Stimulated activated CD8-positive, alpha-beta memory T cell treated with anti-CD3 and anti-CD28 coated beads, Interleukin-2, amount 100 ng/mL, for 1 hour (primary cell): ENCODE measurements around the gene CST9.
"Not testable (repeated sequence)": the region's sequence is repeated elsewhere in the genome, so short reads cannot be mapped to it uniquely, and the experiment has no call there.

Experiments used
- DNase-seq, 2 donors: peaks; one replicate each; pipeline ENCODE4 v3.0.0-alpha.2; 2020; ENCODE audit warnings: low read depth in 2 of 2

Gene CST9

DNA sequence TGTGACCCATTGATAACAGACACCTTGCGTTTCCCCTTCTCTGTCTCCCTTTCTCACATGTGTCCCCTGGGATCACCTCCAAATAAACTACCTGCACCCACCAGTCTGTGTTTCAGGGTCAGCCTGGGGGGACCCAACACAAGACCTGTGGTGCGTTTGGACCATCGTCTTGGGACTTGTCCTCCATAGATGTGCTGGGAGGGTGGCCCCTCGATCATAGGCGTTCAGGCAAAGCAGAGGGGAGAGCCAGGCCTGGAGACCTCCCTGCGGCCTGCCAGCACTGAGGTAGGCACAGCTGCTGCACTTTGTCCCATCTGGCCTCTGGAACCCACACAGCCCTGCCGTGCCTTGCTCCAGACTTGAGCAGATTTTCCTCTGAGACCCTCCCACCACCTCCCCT lies 18.1 kb downstream of the CST9 start:
- DNase-seq: no peak

DNA sequence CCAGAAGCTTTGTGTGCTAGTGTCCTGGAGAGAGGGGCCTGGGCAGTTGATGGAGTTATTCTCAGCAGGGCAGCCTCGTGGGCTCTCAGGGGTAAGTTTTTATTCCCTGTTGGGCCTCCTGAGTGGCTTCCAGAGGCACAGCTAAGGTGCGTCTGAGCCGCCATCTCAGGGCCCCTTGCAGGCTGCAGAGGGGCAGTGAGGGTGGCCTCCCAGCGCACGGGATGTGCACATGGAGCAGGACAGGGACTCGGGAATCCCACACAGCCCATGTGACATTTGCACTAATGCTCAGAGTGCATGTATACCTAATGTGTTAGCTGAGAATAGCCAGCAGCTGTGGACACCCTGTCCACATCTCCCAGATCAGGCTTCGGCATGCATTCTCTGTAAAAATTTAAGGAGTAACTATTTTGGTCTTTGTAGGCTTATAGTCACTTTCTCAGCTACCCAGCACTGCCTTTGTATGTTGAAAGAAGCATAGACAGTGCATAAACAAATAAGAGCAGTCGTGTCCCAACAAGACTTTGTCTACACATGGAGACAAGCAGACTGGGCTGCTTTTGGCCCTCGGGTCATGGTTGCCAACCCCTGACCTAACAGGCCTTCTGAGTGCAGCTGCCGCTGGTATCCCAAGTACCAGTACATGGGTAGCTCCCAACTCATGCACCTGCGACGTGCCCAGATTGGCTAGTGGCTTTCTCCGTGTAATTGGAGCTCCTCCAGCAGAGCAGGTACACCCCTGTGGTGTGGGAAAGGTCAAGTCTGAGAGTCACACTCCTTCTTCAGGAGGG lies 18.8 kb downstream of the CST9 start:
- no peak for DNase-seq

DNA sequence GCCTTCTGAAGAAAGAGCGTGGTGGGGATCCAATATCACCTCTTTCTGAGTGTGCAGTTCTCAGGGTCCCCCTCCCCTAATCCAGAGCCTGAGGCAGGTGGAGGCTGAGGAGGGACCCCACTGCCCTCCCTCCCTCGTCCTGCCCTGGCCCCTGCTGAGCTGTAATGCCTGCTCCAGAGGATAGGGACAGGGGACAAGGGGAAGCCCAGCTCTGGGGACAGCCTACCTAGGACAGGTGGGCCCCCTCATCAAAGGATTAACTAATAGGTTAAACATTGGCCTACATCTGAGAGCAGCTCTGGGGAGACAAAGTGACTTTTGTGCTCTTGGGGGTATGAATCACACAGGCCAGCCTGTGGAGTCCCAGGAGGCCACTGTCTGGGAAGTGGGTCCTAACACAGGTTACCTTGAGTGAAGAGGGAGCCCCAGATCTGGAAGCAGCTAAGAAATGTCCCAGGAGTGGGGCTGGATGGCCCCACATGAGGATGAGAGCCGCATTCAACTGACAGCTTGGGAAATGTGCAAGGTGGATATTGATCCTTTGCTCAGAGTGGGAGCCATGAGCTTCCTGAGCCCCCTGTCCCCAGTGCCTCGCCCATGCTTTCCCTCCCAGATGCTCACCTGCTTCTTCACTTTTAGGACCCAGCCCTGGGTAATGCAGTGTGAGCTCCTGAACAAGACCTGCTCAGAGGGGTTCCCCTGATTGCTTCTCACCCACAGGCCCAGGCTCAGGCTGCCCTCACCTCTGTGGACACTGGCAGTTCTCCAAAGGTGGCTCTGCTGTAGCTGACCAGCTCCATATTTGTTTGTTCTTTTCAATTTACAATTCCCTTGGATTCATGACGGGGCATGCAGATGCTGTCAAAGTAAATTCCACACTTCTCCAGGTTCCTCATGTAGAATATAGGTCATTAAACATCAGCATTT lies 19.6 kb downstream of the CST9 start:
- DNase-seq: no peak

DNA sequence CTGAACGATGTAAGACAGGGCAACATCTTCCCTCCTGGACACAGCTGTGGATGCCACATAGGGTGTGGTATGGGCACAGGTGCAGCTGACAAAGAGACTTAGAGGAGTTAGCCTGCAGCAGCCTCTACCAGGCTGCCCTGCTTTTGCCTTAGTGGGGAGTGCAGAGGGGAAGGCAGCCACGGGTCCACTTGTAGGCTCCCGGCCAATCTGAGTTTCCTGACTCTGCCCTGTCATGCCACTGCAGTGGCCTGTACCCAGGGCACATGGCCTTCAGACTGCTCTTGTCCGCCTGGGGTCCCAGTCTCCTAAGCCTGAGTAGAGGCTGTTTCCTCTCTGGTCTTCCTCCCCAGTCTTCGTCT lies 20.3 kb downstream of the CST9 start:
- DNase-seq: no peak

DNA sequence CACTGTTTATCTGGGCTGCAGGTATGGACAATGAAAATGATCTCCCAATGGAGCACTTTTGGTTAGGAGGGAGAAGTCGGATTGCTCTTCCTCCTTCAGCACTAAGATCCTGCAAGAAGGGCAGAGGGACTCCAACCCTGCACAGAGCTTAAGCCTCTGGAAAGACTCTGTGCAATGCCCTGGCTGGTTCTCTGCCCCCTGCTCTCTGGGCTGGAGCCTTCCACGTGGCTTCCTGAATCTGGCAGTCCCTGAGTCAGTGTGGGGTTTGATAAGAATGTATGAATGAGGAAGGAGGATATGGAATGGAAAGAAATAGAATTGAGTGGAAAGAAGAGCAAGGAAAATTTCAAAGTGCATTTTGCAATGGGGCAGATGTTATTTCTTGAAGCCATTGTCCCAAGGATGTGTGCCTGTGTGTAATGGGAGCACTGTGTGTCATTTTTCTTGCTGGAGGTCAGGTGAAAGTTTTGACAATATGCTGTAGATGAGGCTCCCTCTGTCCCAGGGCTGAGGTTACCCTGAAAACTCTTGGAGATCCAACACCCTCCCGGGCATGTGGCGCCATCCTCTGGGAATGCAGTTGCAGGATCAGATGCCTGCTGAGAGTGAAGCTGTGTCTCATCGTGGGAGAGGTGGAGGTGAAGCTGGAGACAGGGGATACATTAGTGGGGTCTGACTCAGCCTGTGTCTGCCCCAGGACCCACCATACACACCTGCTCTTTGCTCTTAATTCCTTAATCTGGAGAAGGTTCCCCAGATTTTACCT lies 21.1 kb downstream of the CST9 start:
- no peak for DNase-seq

DNA sequence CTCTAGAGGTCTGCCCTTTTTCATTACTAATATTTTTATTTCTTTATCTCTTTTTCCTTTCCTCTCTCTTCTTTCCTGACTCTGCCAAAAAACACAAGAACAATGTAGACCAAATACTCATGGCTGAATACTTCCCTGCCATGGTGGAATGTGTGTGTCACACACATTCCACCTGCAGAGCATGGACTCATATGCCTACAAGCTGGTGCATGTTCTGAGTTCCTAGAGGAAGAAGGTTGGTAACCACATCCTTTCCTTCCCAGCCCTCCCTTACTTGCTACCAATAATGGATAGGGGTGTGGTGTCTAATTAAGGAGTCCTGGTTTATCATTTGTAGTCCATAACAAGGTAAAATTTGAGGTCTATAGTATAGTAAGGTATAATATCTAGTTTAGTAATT lies 22.2 kb downstream of the CST9 start:
- DNase-seq: no peak

DNA sequence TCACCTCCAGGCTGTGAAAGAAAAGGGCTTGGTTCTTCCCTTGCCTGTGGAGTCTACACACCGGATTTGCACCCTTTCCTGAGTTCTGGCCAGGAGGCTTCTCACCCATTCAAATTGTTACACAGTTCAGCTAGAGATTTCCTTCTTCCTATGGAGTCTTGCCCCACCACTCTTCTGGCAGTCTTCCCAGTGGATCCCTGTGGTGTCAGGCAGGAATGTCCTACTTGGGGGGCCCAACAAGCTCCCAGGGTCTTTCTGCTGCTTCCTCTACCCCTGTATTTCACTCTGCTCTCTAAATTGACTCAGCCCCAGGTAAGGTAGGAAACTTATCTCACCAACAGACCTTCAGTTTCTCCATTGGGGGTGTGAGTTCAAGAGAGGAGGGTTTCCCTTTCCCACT lies 23.4 kb downstream of the CST9 start:
- no peak for DNase-seq

DNA sequence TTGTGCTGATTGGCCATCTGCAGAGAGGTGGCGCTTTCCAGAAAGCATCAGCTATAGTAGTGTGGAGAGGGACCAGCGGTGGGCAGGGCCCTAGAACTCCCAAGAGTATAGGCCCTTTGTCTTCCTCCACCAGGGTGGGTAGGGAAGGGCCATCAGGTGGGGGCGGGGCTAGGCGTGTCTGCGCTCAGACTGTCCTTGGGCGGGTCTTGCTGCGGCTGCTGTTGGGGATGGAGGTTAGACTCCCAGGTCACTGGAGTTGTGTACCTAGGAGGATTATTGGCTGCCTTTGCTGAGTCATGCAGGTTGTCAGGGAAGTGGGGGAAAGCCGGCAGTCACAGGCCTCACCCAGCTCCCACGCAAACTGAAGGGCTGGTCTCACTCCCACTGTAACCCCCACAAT lies 23.9 kb downstream of the CST9 start:
- not testable (repeated sequence) for DNase-seq

DNA sequence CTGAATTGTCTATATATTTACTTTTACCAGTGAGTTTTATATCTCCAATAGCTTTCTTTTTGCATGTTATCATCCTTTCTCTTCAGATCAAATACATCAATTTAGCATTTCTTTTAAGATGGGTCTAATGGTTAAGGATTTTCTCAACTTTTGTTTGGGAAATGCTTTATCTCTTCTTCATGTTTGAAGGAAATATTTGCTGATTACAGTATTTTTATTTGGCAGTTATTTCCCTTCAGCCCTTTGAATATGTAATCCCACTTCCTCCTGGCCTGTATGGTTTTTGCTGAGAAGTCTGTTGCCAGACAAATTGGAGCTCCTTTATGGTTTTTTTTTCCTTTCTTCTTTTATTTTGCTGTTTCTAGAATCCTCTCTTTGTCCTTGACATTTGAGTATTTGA lies 30.7 kb downstream of the CST9 start:
- no peak for DNase-seq

DNA sequence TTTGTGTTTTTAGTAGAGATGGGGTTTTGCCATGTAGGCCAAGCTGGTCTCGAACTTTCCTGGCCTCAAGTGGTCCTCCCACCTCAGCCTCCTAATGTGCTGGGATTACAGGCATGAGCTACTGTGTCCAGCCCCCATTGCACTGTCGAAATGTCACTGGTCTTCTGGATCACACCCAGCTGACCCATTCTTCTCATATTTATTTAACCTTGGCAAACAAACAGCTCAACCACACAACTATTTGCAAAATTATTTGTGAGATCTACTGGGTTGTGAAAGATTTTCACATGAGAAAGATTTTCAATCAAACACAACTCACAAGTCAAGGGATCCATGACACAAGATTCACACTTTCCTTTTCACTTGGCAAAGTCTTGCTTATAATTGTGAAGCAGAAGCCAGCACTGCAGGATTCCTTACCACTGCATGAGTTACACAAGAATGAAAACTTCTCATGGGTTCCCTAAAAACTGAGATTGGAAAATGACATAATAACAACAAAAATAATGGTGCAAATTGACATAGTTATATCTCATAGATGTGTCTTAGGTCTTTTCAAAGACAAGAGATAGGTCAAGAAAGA lies 35.4 kb downstream of the CST9 start:
- no peak for DNase-seq

DNA sequence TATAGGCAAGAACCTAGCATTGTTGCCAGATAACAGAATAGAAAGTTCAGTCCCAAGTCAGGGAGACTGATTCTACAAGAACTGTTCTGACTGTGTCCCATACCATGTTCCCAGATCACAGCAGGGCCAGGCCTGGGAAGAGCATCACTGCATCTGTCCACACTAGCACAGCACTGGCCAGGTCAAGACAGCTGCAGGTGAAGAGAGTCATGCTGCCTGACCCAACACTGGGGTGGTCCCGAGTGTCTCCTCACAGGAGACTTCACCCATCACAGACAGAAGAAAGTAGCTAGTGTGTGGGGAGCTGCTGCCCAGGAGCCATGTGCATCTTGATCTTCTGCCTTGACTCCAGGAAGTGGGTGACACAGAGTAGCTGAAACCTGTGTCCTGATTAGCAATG lies 36.1 kb downstream of the CST9 start:
- no peak for DNase-seq

DNA sequence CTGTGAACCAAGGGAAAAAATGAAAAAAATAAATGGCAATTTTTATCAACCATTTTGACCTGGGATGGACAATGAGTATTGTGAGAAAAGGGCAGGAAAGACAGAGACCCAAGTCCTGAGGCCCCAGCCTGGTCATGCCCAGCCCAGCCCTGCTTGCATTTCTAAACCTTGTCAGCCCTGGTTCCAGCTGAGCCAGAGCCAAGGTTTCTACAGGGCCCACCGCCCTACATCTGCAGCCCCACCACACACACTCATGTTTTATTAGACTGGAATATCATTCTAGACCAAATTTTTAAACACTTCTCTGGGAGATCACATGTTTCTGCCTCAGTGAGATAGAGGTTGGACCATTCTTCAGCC lies 36.8 kb downstream of the CST9 start:
- DNase-seq: no peak

DNA sequence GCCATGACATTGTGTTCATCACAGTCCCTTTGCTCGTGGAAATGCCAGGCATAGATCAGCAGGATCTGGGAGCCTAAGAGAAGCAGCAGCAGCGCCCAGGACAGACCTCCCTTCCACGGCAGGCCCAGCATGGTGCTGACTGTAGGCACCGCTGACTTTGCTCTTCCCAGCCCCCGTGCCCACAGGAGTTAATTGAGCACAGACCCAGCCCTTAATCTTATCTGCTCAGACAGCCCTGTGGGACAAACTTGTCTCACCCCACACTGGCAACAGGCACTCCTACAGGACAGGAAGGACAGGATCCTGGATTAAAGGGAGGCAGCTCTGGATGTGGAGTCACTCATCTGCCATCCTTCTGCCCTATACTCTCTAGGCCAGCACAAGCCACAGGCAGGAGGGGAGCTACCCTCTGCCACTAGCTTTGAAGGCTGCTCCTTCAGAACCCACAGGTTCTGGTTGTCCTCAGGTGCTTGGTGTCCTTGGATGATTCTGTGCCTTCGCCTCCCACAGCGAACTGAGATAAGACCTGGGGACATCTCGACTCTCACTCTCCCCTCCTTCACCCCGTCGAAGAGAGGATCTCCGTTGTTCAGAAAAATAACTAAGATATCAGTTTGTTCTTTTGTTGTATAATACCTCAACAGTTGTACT lies 37.3 kb downstream of the CST9 start, which contains the start of gene CST9L:
TSS of gene CST9L (minus strand) at position 165 of the 651 bp plus-strand sequence. CDS start at position 131, 34 bp downstream.
- no peak for DNase-seq

DNA sequence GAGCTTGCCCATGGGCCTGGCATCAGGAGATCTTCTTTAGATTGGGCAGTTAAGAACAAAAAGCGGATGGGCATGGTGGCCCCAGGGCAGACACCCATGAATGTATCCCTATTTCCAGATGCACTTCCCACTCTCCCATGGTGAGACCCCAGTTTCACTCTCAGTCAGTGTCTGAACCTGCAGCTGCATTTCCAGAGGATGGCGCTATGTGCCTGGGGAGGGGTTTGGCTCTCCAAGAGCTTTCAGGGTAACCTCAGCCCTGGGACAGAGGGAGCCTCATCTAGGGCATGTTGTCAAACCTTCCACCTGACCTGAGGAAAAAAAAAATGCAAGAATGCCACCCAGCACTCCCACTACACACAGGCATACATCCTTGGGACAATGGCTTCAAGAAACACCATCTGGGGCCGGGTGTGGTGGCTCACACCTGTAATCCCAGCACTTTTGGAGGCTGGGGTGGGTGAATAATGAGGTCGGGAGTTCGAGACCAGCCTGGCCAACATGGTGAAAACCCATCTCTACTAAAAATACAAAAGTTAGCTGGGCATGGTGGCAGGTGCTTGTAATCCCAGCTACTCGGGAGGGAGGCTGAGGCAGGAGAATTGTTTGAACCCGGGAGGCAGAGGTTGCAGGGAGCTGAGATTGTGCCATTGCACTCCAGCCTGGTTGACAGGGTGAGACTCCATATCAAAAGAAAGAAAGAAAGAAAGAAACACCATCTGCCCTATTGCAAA lies 39.4 kb downstream of the CST9 start:
- DNase-seq: no peak

DNA sequence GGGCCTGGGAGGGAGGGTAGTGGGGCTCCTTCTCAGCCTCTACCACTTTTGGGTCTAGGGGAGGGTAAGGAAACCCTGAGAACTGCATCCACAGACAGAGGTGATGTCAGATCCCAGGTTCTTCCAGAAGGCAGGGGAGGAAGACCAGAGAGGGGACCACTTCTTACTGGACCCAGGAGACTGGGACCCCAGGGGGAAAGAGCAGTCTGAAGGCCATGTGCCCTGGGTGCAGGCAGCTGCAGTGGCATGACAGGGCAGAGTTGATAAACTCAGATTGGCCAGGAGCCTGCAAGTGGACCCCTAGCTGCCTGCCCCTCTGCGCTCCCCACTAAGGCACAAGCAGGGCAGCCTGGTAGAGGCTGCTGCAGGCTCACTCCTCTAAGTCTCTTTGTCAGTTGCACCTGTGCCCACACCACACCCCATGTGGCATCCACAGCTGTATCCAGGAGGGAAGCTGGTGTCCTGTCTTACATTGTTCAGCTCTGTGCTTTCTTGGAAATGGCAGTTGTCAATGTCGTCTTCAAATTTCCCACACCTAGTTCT lies 40.1 kb downstream of the CST9 start:
- DNase-seq: no peak

DNA sequence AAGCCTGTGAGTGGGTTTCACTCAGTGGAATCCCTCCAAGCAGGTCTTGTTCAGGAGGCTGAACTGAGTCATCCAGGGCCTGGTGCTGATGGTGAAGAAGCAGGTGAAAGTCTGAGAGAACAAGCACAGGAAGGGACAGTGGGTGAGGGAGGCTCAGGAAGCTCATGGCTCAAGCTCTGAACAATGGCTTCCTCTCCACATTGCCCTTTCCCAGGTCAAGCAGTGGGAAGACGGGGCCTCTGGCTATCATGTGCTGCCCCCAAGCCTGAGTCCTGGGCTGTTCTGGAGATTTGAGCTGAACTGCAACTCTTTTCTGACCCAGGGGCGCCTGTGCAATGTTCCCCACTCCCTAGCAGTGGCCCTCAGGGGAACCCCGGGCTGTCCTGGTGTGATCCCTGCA lies 40.8 kb downstream of the CST9 start:
- no peak for DNase-seq

DNA sequence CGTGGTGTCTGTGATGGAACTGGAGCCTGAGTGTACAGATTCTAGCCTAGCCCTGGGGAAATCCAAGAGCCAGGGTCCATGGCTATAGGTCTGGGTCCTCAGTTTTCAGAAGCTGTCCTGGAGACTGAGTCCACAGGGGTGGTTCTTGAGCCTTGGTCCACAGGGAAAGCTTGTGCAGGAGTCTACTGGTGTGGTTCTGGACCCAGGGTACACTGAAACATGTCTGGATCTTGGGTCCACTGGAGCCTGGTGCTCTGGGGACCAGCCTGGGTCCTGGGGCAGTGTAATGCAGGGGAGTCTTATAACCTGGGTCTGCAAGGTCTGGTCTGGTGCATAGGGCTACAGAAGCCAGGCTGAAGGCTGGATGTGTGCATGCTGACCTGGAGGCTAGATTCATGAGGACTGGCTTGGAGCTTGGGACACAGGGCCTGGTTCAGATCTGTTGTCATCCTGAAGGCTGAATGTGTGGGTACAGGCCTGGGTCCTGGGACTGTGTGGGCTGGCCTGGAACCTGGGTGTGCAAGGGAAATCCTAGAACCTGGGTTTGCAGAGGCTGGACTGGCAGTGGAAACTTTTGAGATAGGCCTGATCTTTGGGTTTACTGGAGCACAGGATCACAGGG lies 42.9 kb downstream of the CST9 start:
- DNase-seq: no peak

DNA sequence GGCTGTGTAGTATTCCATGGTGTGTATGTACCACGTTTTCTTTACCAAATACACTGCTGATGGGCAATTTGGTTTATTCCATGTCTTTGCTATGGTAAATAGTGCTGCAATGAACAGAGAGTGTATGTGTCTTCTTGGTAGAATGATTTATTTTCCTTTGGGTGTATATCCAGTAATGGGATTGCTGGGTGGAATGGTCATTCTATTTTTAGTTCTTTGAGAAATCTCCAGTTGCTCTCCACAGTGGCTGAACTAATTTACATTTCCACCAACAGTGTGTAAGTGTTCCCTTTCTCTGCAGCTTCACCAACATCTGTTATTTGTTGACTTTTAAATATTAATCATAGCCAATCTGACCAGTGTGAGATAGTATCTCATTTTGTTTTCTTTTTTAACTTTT lies 51.3 kb downstream of the CST9 start:
- DNase-seq: no peak
